Activated T-helper 2 cell treated with anti-CD3 and anti-CD28 coated beads, Interferon-gamma antibody, Interleukin-2, Interleukin-4, amounts not matched to agents 10 μg/mL and 5 μg/mL and 100 μg/mL, durations not matched to agents 14 hours and 24 hours and 36 hours (primary cell): ENCODE data around the gene EPHA4. TPM values are rescaled to one million over a fixed set of nuclear protein-coding genes. Genes with fewer than 3 reads are reported as not detected.

Source experiments
- DNase-seq: peaks from one replicate; pipeline ENCODE4 v3.0.0; 2021; ENCODE audit warnings: low spot score
- H3K27ac Mint-ChIP-seq: one replicate; pipeline ENCODE4 v1.8.0; 2021; ENCODE audit warnings: mixed read lengths
- H3K27me3 Mint-ChIP-seq: one replicate; pipeline ENCODE4 v1.8.0; 2021; ENCODE audit warnings: low read depth, mixed read lengths
- H3K36me3 Mint-ChIP-seq: one replicate; pipeline ENCODE4 v1.8.0; 2021; ENCODE audit warnings: low read depth, mixed read lengths
- H3K4me1 Mint-ChIP-seq: one replicate; pipeline ENCODE4 v1.8.0; 2021; ENCODE audit warnings: low read depth, mixed read lengths
- H3K4me3 Mint-ChIP-seq: one replicate; pipeline ENCODE4 v1.8.0; 2021; ENCODE audit warnings: low read depth, mild to moderate bottlenecking, moderate library complexity, mixed read lengths
- H3K9me3 Mint-ChIP-seq: one replicate; pipeline ENCODE4 v1.8.0; 2021; ENCODE audit warnings: mixed read lengths
- intact Hi-C: fragments of 100-400 bp; cut with micrococcal nuclease; formaldehyde crosslinking; loops from one replicate; pipeline ENCODE4 v1.15.1; 2023
- total RNA-seq: library from RNA; stranded (reverse); gene quantifications from 2 replicates; pipeline ENCODE4 v1.2.3, GENCODE V29; 2022

The EPHA4 gene
- total RNA-seq, 1 donor from 2014 or later: 1.2 TPM

DNA sequence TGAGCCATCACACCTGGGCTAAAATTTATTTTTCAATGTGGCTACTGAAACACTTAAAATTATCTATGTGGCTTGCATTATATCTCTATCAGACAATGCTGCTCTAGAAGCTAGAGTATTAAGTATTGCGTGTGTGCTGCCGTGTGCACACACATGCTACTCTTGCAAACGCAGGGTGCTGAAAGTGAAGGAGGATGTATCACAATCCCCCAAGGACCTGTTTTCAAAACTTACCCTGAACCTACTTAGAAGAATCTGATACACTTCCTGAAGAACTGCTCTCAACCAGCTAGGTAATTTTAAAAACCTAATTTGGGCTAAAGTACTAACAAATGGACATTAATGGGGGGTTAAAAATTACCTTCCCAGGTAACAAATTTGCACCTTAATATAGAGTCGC is 66.5 kb downstream of the EPHA4 start:
- Mint-ChIP-seq H3K4me1 (peaks cover 8% of the 10 kb centered on the region), H3K9me3 (no peaks in the 10 kb centered on the region), H3K4me3 (no peak overlapping the region), H3K27ac (no peak overlapping the region), H3K36me3 (no peaks in the 10 kb centered on the region), H3K27me3 (peaks cover 21% of the 10 kb centered on the region)
- intact Hi-C loops: no loop called here
- no peak for DNase-seq

DNA sequence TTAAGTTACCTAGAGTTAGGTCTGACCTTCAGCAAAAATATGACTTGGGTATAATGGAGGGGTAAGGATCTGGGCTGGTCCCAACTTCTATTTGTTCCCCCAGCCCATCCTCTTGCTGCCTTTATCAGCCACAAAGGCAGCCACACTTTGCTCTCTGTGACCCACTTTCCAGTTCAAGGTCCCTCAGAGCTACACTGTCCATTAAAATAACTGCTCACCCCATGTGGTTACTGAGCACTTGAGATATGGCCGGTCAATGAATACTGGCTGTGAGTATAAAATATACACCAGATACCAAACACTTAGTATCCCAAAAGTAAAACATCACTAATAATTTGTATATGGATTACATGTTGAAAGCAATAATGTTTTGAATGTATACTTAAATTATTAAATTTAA is 67.2 kb downstream of the EPHA4 start:
- intact Hi-C loops: no loop called here
- no peak for DNase-seq
- no peaks in the 10 kb centered on the region for H3K9me3 Mint-ChIP-seq
- no peak overlapping the region for H3K27ac Mint-ChIP-seq
- H3K27me3 Mint-ChIP-seq: peaks cover 15% of the 10 kb centered on the region
- no peaks in the 10 kb centered on the region for H3K36me3 Mint-ChIP-seq
- H3K4me1 Mint-ChIP-seq: peaks cover 8% of the 10 kb centered on the region
- H3K4me3 Mint-ChIP-seq: no peak overlapping the region

DNA sequence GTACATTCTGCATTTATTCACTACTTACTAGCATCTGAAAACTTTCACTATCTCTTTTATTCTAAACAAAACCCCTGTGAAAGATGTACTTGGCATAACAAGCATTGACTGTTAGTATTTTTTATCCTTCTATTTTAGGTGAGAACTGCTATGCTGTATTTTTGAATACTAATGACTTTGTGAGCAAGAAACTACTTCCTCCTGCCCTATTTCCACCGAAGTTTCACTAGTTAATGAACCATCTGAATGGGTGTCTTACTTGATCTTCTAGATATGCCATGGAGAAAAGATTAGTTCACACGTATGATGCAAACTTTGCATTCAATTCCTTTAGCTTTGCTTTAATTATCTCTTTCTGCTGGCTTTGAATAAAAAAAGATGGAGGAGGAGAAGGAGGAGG is 68.1 kb downstream of the EPHA4 start:
- H3K36me3 Mint-ChIP-seq: no peaks in the 10 kb centered on the region
- no peak overlapping the region for H3K4me3 Mint-ChIP-seq
- H3K4me1 Mint-ChIP-seq: peaks cover 8% of the 10 kb centered on the region
- intact Hi-C loops: no loop called here
- H3K9me3 Mint-ChIP-seq: no peaks in the 10 kb centered on the region
- H3K27ac Mint-ChIP-seq: no peak overlapping the region
- H3K27me3 Mint-ChIP-seq: peaks cover 10% of the 10 kb centered on the region
- no peak for DNase-seq

DNA sequence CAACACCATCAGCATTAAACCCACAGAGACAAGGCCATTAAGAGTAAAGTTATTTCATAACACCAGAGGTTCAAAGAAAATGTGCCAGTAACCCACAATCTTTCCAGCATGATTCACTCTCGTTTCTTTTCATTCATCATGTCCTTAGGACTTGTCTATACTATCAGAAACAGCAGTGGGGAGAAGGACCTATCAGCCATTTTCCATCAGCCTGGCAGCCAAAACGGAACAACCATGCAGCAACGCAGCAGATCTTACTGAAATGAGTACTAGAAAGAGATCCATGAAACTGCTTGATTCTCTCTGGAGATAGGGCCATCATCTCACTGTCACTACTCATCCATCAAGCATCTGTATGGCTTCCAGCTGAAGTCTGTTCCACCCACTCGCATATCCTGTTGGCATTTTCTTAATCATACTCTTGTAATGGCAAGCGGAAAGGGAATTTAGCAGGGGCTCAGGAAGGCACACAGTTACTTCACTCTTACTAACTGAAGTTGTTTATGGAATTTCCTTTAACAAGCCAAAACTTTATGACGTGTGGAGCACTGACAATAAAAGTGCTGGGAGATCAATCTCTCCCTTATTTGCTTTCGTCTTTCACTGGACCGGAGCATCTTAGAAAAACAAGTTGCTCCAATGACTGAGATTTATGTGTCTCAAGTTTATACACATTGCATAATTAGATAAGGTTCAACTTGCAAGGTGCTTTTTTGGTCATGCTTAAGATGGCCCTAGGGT is 69.7 kb downstream of the EPHA4 start:
- Mint-ChIP-seq H3K9me3 (no peaks in the 10 kb centered on the region), H3K27me3 (peaks cover 10% of the 10 kb centered on the region), H3K27ac (no peak overlapping the region), H3K4me3 (no peak overlapping the region), H3K36me3 (no peaks in the 10 kb centered on the region), H3K4me1 (peaks cover 8% of the 10 kb centered on the region)
- intact Hi-C loops: no loop called here
- no peak for DNase-seq

DNA sequence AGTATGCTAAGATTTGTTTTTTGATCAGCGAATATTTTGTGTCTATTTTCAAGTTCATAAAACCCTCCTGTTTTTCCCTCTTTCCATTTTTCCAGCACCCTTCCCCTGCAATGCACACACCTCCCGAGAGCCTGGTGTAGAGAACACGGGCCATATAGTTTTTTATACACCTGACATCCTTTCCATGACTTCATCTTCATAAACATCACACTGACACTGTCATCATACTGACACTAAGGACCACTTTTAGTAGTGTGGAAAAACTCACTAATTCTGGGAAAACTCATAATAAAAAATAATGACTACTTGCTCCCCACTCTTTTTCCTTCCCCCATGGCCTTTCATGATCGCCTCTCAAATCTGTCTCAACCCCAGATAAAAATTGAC is 70.2 kb downstream of the EPHA4 start:
- DNase-seq: no peak
- H3K27me3 Mint-ChIP-seq: peaks cover 10% of the 10 kb centered on the region
- H3K4me3 Mint-ChIP-seq: no peak overlapping the region
- H3K36me3 Mint-ChIP-seq: no peaks in the 10 kb centered on the region
- no peaks in the 10 kb centered on the region for H3K9me3 Mint-ChIP-seq
- H3K27ac Mint-ChIP-seq: no peak overlapping the region
- H3K4me1 Mint-ChIP-seq: peaks cover 8% of the 10 kb centered on the region
- intact Hi-C loops: no loop called here

DNA sequence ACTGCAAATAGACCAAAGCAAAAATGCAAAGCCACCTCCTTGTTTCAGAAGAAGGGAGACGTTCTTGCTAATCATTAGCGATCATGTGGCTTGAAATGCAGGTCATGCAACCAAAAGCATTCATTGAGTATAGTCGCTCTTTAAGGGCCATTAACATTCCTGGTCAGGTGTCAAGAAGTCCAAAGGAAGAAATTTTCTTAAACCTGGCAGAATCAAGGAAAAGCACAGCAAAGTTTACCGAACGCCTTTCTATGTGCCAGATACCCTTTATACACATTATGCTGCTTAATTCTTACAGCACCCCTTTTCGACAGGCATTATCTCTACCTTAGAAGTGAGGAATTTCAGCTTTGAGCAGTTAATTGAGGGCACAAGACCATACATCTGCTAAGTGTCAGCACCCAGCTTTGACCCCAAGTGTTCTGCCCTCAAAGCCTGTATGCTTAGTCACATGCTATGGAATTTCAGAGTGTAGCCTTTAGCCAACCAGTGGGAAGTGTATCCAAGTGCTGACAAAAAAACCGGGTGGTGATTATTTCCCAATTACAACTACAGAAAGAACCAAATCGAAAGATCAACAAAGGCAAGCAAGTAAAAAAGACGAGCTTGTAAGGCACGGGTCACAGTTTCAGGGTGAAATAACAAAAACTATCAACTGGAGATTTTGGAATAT is 70.8 kb downstream of the EPHA4 start:
- Mint-ChIP-seq H3K27ac (no peak overlapping the region), H3K4me3 (no peak overlapping the region), H3K27me3 (peaks cover 7% of the 10 kb centered on the region), H3K36me3 (no peaks in the 10 kb centered on the region), H3K4me1 (peaks cover 8% of the 10 kb centered on the region), H3K9me3 (no peaks in the 10 kb centered on the region)
- DNase-seq: no peak
- intact Hi-C loops: no loop called here

DNA sequence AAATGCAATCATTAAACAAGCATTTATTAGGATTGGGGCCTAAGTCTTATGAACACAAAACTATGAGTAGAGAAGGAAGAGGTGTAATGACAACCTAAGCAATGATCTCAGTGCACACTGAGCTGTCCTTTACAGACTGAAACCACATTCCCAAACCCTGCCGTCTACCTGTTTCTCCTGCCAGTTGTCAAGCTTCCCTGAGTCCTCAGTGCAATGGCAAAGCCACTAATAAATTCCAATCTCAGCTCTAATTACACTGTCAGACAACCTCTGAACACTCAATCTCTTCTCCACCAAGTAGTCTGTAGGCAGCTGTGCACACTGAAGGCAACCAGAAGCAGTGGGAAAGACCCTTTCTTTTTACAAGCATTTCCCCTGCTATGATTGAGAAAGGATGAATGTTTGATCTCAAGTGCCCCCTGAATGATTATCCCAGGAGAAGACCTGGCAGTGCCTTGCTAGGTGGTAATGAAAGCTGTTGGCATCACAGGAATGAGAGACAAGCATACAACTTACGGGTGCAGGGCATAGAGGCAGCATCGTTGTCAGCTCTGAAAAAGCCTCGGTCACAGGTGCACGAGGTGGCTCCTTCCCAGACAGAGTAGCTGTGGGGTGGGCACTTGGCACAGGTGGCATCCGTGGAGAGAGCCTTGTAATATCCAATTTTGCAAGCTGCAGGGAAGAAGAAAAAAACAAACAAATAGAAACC is 71.4 kb downstream of the EPHA4 start:
- peaks cover 8% of the 10 kb centered on the region for H3K4me1 Mint-ChIP-seq
- intact Hi-C loops: no loop called here
- H3K9me3 Mint-ChIP-seq: no peaks in the 10 kb centered on the region
- H3K36me3 Mint-ChIP-seq: no peaks in the 10 kb centered on the region
- no peak for DNase-seq
- H3K27ac Mint-ChIP-seq: no peak overlapping the region
- H3K4me3 Mint-ChIP-seq: no peak overlapping the region
- peaks cover 7% of the 10 kb centered on the region for H3K27me3 Mint-ChIP-seq

DNA sequence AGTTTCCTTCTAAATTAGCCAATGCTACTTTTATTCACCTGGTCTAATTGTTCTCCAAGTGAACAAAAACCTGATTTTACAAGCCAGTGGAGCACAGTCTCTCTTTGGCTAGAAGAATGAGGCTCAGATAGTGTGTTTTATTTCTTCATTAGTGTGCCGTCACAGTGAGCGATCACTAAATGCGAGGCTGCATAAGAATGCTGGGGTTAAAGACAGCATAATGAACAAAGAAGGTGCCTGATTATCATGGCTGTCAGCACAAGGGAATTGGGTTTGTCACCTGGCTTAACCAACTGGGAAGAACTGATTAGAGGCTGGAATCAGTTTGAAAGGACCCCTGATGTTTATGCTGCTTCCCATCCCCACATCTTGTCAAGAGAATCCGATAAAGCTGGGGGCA is 76.4 kb downstream of the EPHA4 start:
- Mint-ChIP-seq H3K27me3 (peaks cover 7% of the 10 kb centered on the region), H3K36me3 (no peaks in the 10 kb centered on the region), H3K4me1 (no peaks in the 10 kb centered on the region), H3K27ac (no peak overlapping the region), H3K4me3 (no peak overlapping the region), H3K9me3 (no peaks in the 10 kb centered on the region)
- no peak for DNase-seq
- intact Hi-C loops: no loop called here

DNA sequence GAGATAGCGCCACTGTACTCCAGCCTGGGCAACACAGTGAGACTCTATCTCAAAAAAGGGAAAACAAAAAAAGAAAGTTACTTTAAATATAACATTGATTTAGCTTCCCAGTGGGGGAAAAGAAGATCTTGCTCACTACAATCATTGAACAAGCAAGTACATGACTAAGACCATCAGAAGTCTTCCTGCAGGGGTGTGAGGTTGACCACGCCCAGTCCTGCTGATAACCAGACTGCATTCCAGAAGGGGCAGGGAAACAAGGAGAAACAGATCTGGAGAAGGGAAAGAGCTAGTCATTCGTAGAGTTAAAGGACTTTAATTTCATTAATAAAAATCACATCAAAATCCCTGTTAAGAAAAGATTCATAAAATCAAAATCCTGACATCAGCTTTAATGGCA is 77.5 kb downstream of the EPHA4 start:
- intact Hi-C loops: no loop called here
- no peaks in the 10 kb centered on the region for H3K9me3 Mint-ChIP-seq
- DNase-seq: no peak
- no peaks in the 10 kb centered on the region for H3K4me1 Mint-ChIP-seq
- no peak overlapping the region for H3K27ac Mint-ChIP-seq
- H3K36me3 Mint-ChIP-seq: no peaks in the 10 kb centered on the region
- H3K27me3 Mint-ChIP-seq: peaks cover 10% of the 10 kb centered on the region
- no peak overlapping the region for H3K4me3 Mint-ChIP-seq

DNA sequence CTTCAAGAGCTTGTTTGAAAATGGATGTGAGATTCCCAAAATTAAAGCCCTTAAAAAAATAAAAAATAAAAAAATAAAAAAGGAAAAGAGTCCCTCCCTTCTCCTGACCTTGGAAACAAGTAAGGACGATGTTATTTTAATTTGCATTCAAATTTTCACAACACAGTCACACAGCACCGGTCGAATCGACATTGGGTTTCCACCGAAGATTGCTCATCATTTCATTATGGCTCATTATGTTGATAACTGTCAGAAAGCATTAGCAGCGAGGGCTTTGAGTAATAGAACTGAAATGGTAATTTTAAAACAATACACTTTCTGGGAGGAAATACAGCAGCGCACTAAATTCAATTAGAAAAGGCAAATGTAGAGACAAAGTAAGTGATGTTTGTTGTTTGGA is 78.7 kb downstream of the EPHA4 start:
- no peaks in the 10 kb centered on the region for H3K9me3 Mint-ChIP-seq
- no peaks in the 10 kb centered on the region for H3K36me3 Mint-ChIP-seq
- no peaks in the 10 kb centered on the region for H3K4me1 Mint-ChIP-seq
- no peak for DNase-seq
- no peak overlapping the region for H3K27ac Mint-ChIP-seq
- H3K4me3 Mint-ChIP-seq: no peak overlapping the region
- intact Hi-C loops: no loop called here
- H3K27me3 Mint-ChIP-seq: peaks cover 13% of the 10 kb centered on the region

DNA sequence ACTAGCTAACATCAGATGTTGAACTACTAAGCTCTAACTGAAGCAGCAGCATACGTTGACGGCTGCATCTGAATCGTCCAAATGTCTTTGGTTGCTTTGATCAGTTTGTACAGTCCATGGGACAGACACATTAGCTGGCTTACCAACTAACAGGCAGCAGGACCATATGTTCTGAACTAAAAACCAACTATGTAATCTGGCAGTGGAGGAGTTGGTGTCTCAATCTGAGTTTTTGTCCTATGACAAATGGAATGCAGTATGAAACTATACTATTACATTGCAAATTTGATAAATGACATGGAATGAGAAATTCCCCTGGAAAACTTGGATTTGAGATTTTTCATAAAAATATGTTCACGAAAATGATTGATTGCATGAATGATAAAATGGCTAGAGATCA is 79.5 kb downstream of the EPHA4 start:
- H3K36me3 Mint-ChIP-seq: no peaks in the 10 kb centered on the region
- H3K27ac Mint-ChIP-seq: no peak overlapping the region
- no peak for DNase-seq
- no peak overlapping the region for H3K4me3 Mint-ChIP-seq
- no peaks in the 10 kb centered on the region for H3K4me1 Mint-ChIP-seq
- peaks cover 13% of the 10 kb centered on the region for H3K27me3 Mint-ChIP-seq
- intact Hi-C loops: no loop called here
- H3K9me3 Mint-ChIP-seq: no peaks in the 10 kb centered on the region

DNA sequence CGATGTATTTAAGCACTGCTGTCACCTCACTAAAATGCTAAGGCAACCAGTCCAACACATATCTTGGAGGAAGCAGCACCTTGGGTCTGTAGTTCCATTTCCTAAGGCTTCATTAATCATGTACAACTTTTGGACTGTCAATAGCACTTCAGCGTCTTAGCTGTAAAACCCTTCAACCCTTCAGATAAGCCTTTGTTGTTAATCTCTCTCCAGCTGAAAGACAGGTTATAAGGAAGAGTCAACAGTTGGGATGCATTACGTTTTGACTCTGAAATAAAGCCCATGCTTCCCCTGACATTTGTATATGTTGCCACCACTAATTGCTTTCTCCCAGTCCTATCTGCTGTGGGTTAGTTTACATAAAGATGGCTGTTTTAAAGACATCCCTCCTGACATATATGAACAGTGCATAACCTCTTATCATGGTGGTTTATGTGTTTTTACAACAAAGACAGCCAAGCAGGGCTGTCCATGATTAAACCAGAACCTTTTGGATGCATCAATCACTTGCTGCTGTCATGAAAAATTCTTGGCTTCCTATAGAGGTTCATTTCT is 81.5 kb downstream of the EPHA4 start:
- Mint-ChIP-seq H3K4me1 (no peaks in the 10 kb centered on the region), H3K27me3 (peaks cover 13% of the 10 kb centered on the region), H3K4me3 (no peak overlapping the region), H3K27ac (no peak overlapping the region), H3K9me3 (no peaks in the 10 kb centered on the region), H3K36me3 (no peaks in the 10 kb centered on the region)
- intact Hi-C loops: no loop called here
- no peak for DNase-seq
